DOHH2 (cell line): ENCODE measurements around the gene KLHL41.
"Not testable (repeated sequence)": the region's sequence is repeated elsewhere in the genome, so short reads cannot be mapped to it uniquely, and the experiment has no call there.

ENCODE experiments used
- CTCF ChIP-seq: fragments of 200-600 bp; sonication (generic); IDR thresholded peaks from one replicate; pipeline ENCODE4 v1.5.1; 2014; ENCODE audit warnings: antibody characterized with exemption, mild to moderate bottlenecking, low read depth, low read length; ENCODE audit not compliant: poor library complexity, severe bottlenecking
- EZH2phosphoT487 ChIP-seq: fragments of 200-600 bp; sonication (generic); IDR thresholded peaks from 2 replicates; pipeline ENCODE4 v1.6.1; 2017; ENCODE audit warnings: borderline replicate concordance, mild to moderate bottlenecking, antibody characterized with exemption, low read length, moderate library complexity, mixed read lengths

- not testable (repeated sequence) for TF ChIP-seq CTCF, EZH2phosphoT487
Measured at GRCh38 chr2:169539460-169539859, 30.0 kb downstream of the KLHL41 start.
